GM19372 (cell line): ENCODE measurements around the gene PFKFB3.
"Not testable (repeated sequence)": the region's sequence is repeated elsewhere in the genome, so short reads cannot be mapped to it uniquely, and the experiment has no call there.

ENCODE experiments used
- ATAC-seq: cut with Tn5 transposase; IDR thresholded peaks from one replicate; pipeline ENCODE4 v1.9.1; 2021; ENCODE audit warnings: mild to moderate bottlenecking, low read depth, moderate library complexity; ENCODE audit not compliant: unreplicated experiment

PFKFB3 gene

GRCh38 chr10:6200734-6201515 lies 1.8 kb upstream of the PFKFB3 start:
- ATAC-seq = no peak

GRCh38 chr10:6201516-6201975 lies 1.2 kb upstream of the PFKFB3 start:
- ATAC-seq = peak; percentile 31

GRCh38 chr10:6202098-6202683 lies 541 bp upstream of the PFKFB3 start:
- ATAC-seq = no peak

GRCh38 chr10:6203331-6204062 lies 765 bp downstream of the PFKFB3 start:
- ATAC-seq = peak; percentile 44

- no peak for ATAC-seq
These were observed 1.3 kb downstream of the PFKFB3 start for GRCh38 chr10:6204063-6204340.

GRCh38 chr10:6204341-6205191 lies 1.8 kb downstream of the PFKFB3 start:
- ATAC-seq = no peak

GRCh38 chr10:6206486-6206885 lies 3.8 kb downstream of the PFKFB3 start:
- ATAC-seq = not testable (repeated sequence)

GRCh38 chr10:6207658-6208057 lies 4.9 kb downstream of the PFKFB3 start:
- ATAC-seq = no peak

GRCh38 chr10:6208799-6209235 lies 6.1 kb downstream of the PFKFB3 start:
- no peak for ATAC-seq

- ATAC-seq = no peak
These were observed 8.6 kb downstream of the PFKFB3 start for GRCh38 chr10:6211341-6211670.

GRCh38 chr10:6211671-6212635 lies 9.2 kb downstream of the PFKFB3 start:
- ATAC-seq = no peak

- no peak for ATAC-seq
These were observed 10.1 kb downstream of the PFKFB3 start for GRCh38 chr10:6212806-6213205.

GRCh38 chr10:6213257-6213905 lies 10.6 kb downstream of the PFKFB3 start:
- ATAC-seq = no peak

GRCh38 chr10:6213908-6214307 lies 11.2 kb downstream of the PFKFB3 start:
- no peak for ATAC-seq

GRCh38 chr10:6214612-6215011 lies 11.9 kb downstream of the PFKFB3 start:
- ATAC-seq = no peak

- ATAC-seq = no peak
These were observed 12.5 kb downstream of the PFKFB3 start for GRCh38 chr10:6215241-6215640.

- ATAC-seq = no peak
These were observed 13.2 kb downstream of the PFKFB3 start for GRCh38 chr10:6215683-6216484.

- ATAC-seq = no peak
These were observed 14.2 kb downstream of the PFKFB3 start for GRCh38 chr10:6216916-6217315.
